Endothelial cell of umbilical vein (primary cell): Measurements from ENCODE around the gene GIMAP1. TPM values are rescaled to one million over a fixed set of nuclear protein-coding genes. Genes with fewer than 3 reads are reported as not detected.

Experiments
- BruUV-seq: library from RNA; stranded (reverse); fragments of 400-500 nt; replicated peaks from 2 replicates; lab custom pipeline; 2021; lab: Mats Ljungman, UMichigan
- CTCF ChIA-PET: fragments of 300-600, 350-600 bp; sonication (Branson Sonifier 250); formaldehyde crosslinking; loops from one replicate; lab custom pipeline; 2021; ENCODE audit warnings: antibody characterized with exemption, inconsistent platforms; lab: Charles Lee
- POLR2A ChIA-PET: fragments of 300-600, 350-600 bp; sonication (Branson Sonifier 250); formaldehyde crosslinking; loops from one replicate; lab custom pipeline; 2021; ENCODE audit warnings: antibody characterized with exemption, inconsistent platforms; lab: Charles Lee
- DNase-seq: peaks from one replicate; pipeline ENCODE4 v3.0.0-alpha.2; 2011; ENCODE audit warnings: low read depth, low spot score
- FAIRE-seq: peaks from 2 replicates; lab custom pipeline; 2011; peaks lifted over from hg19 to GRCh38; lab: Jason Lieb, UNC
- H2AFZ ChIP-seq: 2 replicates; pipeline ENCODE4 v1.6.0; 2012; ENCODE audit warnings: low read depth, low read length, control low read depth, inconsistent platforms
- H3K27ac ChIP-seq: 2 replicates; pipeline ENCODE4 v1.5.1; 2011; ENCODE audit warnings: low read depth, mild to moderate bottlenecking, control low read depth, low read length, moderate library complexity; ENCODE audit not compliant: insufficient read depth
- H3K27me3 ChIP-seq, 2 experiments: 2 replicates each; pipeline versions ENCODE4 v1.6.0 to v1.6.1; 2011; ENCODE audit warnings: low read length in 2 of 2, mixed read lengths in 1 of 2; ENCODE audit not compliant: control insufficient read depth in 2 of 2, insufficient read depth in 2 of 2
- H3K36me3 ChIP-seq, 2 experiments: 2 replicates in 1 of 2; 3 replicates in 1 of 2; pipeline ENCODE4 v1.5.1; 2011; ENCODE audit warnings: low read length in 2 of 2, mild to moderate bottlenecking in 1 of 2, moderate library complexity in 1 of 2; ENCODE audit not compliant: control insufficient read depth in 2 of 2, insufficient read depth in 2 of 2; ENCODE audit errors: extremely low read depth in 1 of 2
- H3K4me1 ChIP-seq: 3 replicates; pipeline ENCODE4 v1.5.1; 2011; ENCODE audit warnings: mild to moderate bottlenecking, low read length; ENCODE audit not compliant: control insufficient read depth, insufficient read depth; ENCODE audit errors: extremely low read depth
- H3K4me2 ChIP-seq: 2 replicates; pipeline ENCODE4 v1.6.1; 2011; ENCODE audit warnings: low read length, control low read depth, mixed read lengths; ENCODE audit not compliant: insufficient read depth
- H3K4me3 ChIP-seq, 3 experiments: fragments of 200-600 bp in 1 of 3; sonication (generic), shearing (Covaris generic) in 1 of 3; replicated peaks in 1 of 3; 2 replicates each; pipeline ENCODE4 v1.5.1; 2011 to 2016; ENCODE audit warnings: control low read depth in 3 of 3, low read length in 3 of 3, mild to moderate bottlenecking in 2 of 3, inconsistent platforms in 1 of 3, low read depth in 1 of 3, moderate library complexity in 1 of 3; ENCODE audit not compliant: insufficient read depth in 1 of 3
- H3K79me2 ChIP-seq: 2 replicates; pipeline ENCODE4 v1.6.0; 2012; ENCODE audit warnings: low read length, inconsistent platforms; ENCODE audit not compliant: control insufficient read depth, insufficient read depth
- H3K9ac ChIP-seq: replicated peaks from 2 replicates; pipeline ENCODE3; 2011; ENCODE audit warnings: low read length, control low read depth; ENCODE audit not compliant: insufficient read depth; ENCODE audit errors: extremely low read depth
- H3K9me1 ChIP-seq: replicated peaks from 3 replicates; pipeline ENCODE4 v1.6.0; 2011; ENCODE audit warnings: mild to moderate bottlenecking, low read length; ENCODE audit not compliant: control insufficient read depth, insufficient read depth; ENCODE audit errors: extremely low read depth
- H3K9me3 ChIP-seq: replicated peaks from 2 replicates; pipeline ENCODE4 v1.5.1; 2012; ENCODE audit warnings: low read length, inconsistent platforms; ENCODE audit not compliant: control insufficient read depth, insufficient read depth
- H4K20me1 ChIP-seq: replicated peaks from 2 replicates; pipeline ENCODE3; 2011; ENCODE audit warnings: mild to moderate bottlenecking, low read length; ENCODE audit not compliant: control insufficient read depth, insufficient read depth; ENCODE audit errors: extremely low read depth
- EZH2 ChIP-seq: IDR thresholded peaks from 2 replicates; pipeline ENCODE4 v1.6.1; 2012; ENCODE audit warnings: borderline replicate concordance, low read depth, mild to moderate bottlenecking, moderate library complexity, low read length, inconsistent platforms; ENCODE audit not compliant: severe bottlenecking
- FOS ChIP-seq: IDR thresholded peaks from 2 replicates; pipeline ENCODE4 v1.6.1; 2011; ENCODE audit warnings: mild to moderate bottlenecking, low read length, moderate library complexity, borderline replicate concordance; ENCODE audit not compliant: insufficient read depth
- GATA2 ChIP-seq: IDR thresholded peaks from 2 replicates; pipeline ENCODE4 v1.7.0; 2011; ENCODE audit warnings: low read depth, mild to moderate bottlenecking, moderate library complexity, mixed read lengths, low read length; ENCODE audit not compliant: insufficient read length, insufficient read depth
- JUN ChIP-seq: IDR thresholded peaks from 2 replicates; pipeline ENCODE4 v1.6.1; 2011; ENCODE audit warnings: borderline replicate concordance, low read depth; ENCODE audit not compliant: insufficient read length, insufficient read depth
- MAX ChIP-seq: IDR thresholded peaks from 2 replicates; pipeline ENCODE4 v1.6.1; 2011; ENCODE audit not compliant: insufficient read depth, insufficient read length
- MYC ChIP-seq: IDR thresholded peaks from one replicate; pipeline ENCODE4 v1.6.1; 2011; ENCODE audit warnings: mild to moderate bottlenecking, low read depth, low read length
- POLR2A ChIP-seq: IDR thresholded peaks from 2 replicates; pipeline ENCODE4 v1.6.1; 2012; ENCODE audit warnings: low read depth, mild to moderate bottlenecking, control low read depth, low read length
- POLR2AphosphoS5 ChIP-seq: IDR thresholded peaks from 2 replicates; pipeline ENCODE4 v1.6.1; 2012; ENCODE audit warnings: low read depth, mild to moderate bottlenecking, control low read depth, low read length, moderate library complexity; ENCODE audit not compliant: insufficient read depth
- dilution Hi-C: fragments of 300-500 bp; cut with MboI; formaldehyde crosslinking; loops from one replicate; pipeline ENCODE4 v1.15.0; 2019; ENCODE audit warnings: low sequenced_read_pairs; ENCODE audit not compliant: extremely low pct_ligation_motif_present
- intact Hi-C: fragments of 100-400 bp; cut with micrococcal nuclease; formaldehyde crosslinking; loops from one replicate; pipeline ENCODE4 v1.10.0; 2022
- polyA plus RNA-seq, 4 experiments: library from polyadenylated mRNA; depleted of rRNA in 3 of 4; stranded (reverse) in 3 of 4; unstranded in 1 of 4; fragments of >200 nt; gene quantifications; 2 replicates each; pipeline versions ENCODE4 v1.2.1 to v1.2.3, GENCODE V29; 2011 to 2012; ENCODE audit warnings: missing spikeins in 1 of 4
- total RNA-seq: library from RNA; stranded (reverse); gene quantifications from 2 replicates; pipeline ENCODE4 v1.2.3, GENCODE V29; 2021
- TF ChIP-seq, protein P1 (sequence below), 2 donors: IDR thresholded peaks; 1 replicate in 1 of 2; 2 replicates in 1 of 2; pipeline ENCODE4 v1.5.1; 2011; ENCODE audit warnings: low read length in 2 of 2, mild to moderate bottlenecking in 2 of 2, moderate library complexity in 2 of 2, control low read depth in 1 of 2, inconsistent platforms in 1 of 2, low read depth in 1 of 2; ENCODE audit not compliant: insufficient read depth in 1 of 2; ENCODE audit errors: extremely low read depth in 1 of 2

GIMAP1 gene
- total and polyA plus RNA-seq, 2 donors (not counting 3 experiments of a cell fraction or from before 2014, with no cell fraction given): 10.0 to 11.9 TPM

DNA sequence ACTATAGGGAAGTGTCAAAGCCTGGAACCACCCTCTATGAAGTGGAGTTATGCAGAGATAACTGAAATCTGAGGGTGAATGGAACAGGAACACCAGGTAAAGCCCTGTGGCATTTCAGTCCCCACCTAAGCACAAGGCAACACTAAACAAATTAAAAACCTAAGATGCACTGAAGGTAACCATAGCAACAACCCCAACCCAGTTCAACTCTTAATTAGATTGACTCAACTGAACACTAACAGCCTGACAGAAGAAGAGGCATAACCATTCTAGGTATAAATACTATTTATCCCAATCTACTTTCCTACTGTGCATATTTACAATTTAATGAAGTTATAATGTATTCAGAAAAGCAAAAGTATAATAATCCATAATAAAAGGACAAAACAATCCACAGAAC lies 11.6 kb downstream of the GIMAP1 start:
- FAIRE-seq (no peak), DNase-seq (no peak)
- TF ChIP-seq POLR2AphosphoS5: no peak
- no peak for TF ChIP-seq POLR2A
- TF ChIP-seq, protein P1, sequence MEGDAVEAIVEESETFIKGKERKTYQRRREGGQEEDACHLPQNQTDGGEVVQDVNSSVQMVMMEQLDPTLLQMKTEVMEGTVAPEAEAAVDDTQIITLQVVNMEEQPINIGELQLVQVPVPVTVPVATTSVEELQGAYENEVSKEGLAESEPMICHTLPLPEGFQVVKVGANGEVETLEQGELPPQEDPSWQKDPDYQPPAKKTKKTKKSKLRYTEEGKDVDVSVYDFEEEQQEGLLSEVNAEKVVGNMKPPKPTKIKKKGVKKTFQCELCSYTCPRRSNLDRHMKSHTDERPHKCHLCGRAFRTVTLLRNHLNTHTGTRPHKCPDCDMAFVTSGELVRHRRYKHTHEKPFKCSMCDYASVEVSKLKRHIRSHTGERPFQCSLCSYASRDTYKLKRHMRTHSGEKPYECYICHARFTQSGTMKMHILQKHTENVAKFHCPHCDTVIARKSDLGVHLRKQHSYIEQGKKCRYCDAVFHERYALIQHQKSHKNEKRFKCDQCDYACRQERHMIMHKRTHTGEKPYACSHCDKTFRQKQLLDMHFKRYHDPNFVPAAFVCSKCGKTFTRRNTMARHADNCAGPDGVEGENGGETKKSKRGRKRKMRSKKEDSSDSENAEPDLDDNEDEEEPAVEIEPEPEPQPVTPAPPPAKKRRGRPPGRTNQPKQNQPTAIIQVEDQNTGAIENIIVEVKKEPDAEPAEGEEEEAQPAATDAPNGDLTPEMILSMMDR (IDR thresholded peaks at IDR 0.05; ENCODE audit: extremely low read depth in 1 of 2, insufficient read depth in 1 of 2, low read depth in 1 of 2, low read length in 2 of 2): no peak
- Histone ChIP-seq H3K27ac (no peak overlapping the region), H3K9me1 (no peaks in the 10 kb centered on the region), H3K27me3 (no peaks in the 10 kb centered on the region), H3K79me2 (no peaks in the 10 kb centered on the region), H3K4me2 (no peak overlapping the region), H3K9me3 (no peaks in the 10 kb centered on the region), H3K9ac (no peak overlapping the region), H2AFZ (no peak overlapping the region), H3K4me1 (no peaks in the 10 kb centered on the region), H3K4me3 (no peak overlapping the region), H3K36me3 (peaks cover 0 to 2% of the 10 kb centered on the region in 2 experiments), H4K20me1 (no peaks in the 10 kb centered on the region)
- dilution Hi-C loops (no loop called here), intact Hi-C loops (no loop called here)
- no TSS peak for BruUV-seq
- ChIA-PET POLR2A (no interaction called here), CTCF (interaction anchor here (2.1 kb wide), 1 partner anchor 27 kb away, joined by 8 read pairs; no protein-coding TSS in a partner anchor)

- H3K4me1 ChIP-seq: no peaks in the 10 kb centered on the region
- H3K9me1 ChIP-seq: no peaks in the 10 kb centered on the region
- DNase-seq (no peak), FAIRE-seq (no peak)
- no TSS peak for BruUV-seq
- CTCF ChIA-PET: no interaction called here
- no peak overlapping the region for H2AFZ ChIP-seq
- H3K4me3 ChIP-seq: no peak overlapping the region
- no peaks in the 10 kb centered on the region for H4K20me1 ChIP-seq
- POLR2A ChIA-PET: no interaction called here
- no peaks in the 10 kb centered on the region for H3K9me3 ChIP-seq
- H3K9ac ChIP-seq: no peak overlapping the region
- dilution Hi-C loops (no loop called here), intact Hi-C loops (no loop called here)
- no peak overlapping the region for H3K4me2 ChIP-seq
- H3K27ac ChIP-seq: no peak overlapping the region
- H3K27me3 ChIP-seq: no peaks in the 10 kb centered on the region
- H3K79me2 ChIP-seq: no peaks in the 10 kb centered on the region
- TF ChIP-seq FOS: no peak
- TF ChIP-seq MAX: no peak
- TF ChIP-seq, protein P1 (IDR thresholded peaks at IDR 0.05; ENCODE audit: extremely low read depth in 1 of 2, insufficient read depth in 1 of 2, low read depth in 1 of 2, low read length in 2 of 2): no peak
- TF ChIP-seq GATA2: no peak
- no peak for TF ChIP-seq EZH2
- no peak for TF ChIP-seq POLR2A
- TF ChIP-seq JUN: no peak
- TF ChIP-seq MYC: no peak
- no peak for TF ChIP-seq POLR2AphosphoS5
- H3K36me3 ChIP-seq: peaks cover 0 to 2% of the 10 kb centered on the region in 2 experiments
Measured at GRCh38 chr7:150728609-150729008, 12.2 kb downstream of the GIMAP1 start.
